Ovary (tissue), 9 donors: ENCODE results near the gene ABTB2. TPM values are rescaled to one million over a fixed set of nuclear protein-coding genes. Genes with fewer than 3 reads are reported as not detected.

Experiments
- DNase-seq, 5 donors: peaks; one replicate each; pipeline ENCODE4 v3.0.0-alpha.2; 2019 to 2020
- H3K27ac ChIP-seq, 2 donors: fragments of 200-600 bp; one replicate each; pipeline versions ENCODE4 v1.5.1 to v1.8.0; 2019 to 2022
- H3K27me3 ChIP-seq: fragments of 200-600 bp; one replicate; pipeline ENCODE4 v1.8.0; 2022
- H3K36me3 ChIP-seq: fragments of 200-600 bp; sonication (generic); one replicate; pipeline ENCODE4 v1.5.1; 2019
- H3K4me1 ChIP-seq: one replicate; pipeline ENCODE4 v1.8.1; 2013; ENCODE audit warnings: mild to moderate bottlenecking, moderate library complexity; ENCODE audit not compliant: insufficient read depth
- H3K4me3 ChIP-seq: fragments of 200-600 bp; sonication (generic); one replicate; pipeline ENCODE4 v1.5.1; 2017
- H3K9me3 ChIP-seq, 2 donors: fragments of 200-600 bp in 1 of 2; sonication (generic) in 1 of 2; one replicate each; pipeline versions ENCODE4 v1.5.1 to v1.8.1; 2013 to 2019; ENCODE audit warnings: mild to moderate bottlenecking in 1 of 2, moderate library complexity in 1 of 2
- CTCF ChIP-seq, 3 donors: fragments of 450-650 bp in 2 of 3; fragments of 200-600 bp in 1 of 3; IDR thresholded peaks; one replicate each; pipeline versions ENCODE4 v1.5.1 to v1.8.0; 2016 to 2022; ENCODE audit warnings: antibody characterized with exemption in 3 of 3, mild to moderate bottlenecking in 1 of 3
- EP300 ChIP-seq: sonication (generic); formaldehyde crosslinking; IDR thresholded peaks from one replicate; pipeline ENCODE4 v1.6.1; 2017; ENCODE audit warnings: antibody characterized with exemption
- POLR2A ChIP-seq: fragments of 450-650 bp; IDR thresholded peaks from one replicate; pipeline ENCODE4 v1.6.1; 2017; ENCODE audit warnings: antibody characterized with exemption, mild to moderate bottlenecking, moderate library complexity
- WGBS, 3 donors: extraction: QIAGEN DNeasy Blood & Tissue Kit in 1 of 3; methylation state at CpG; one replicate each; pipeline versions ENCODE4 v1.1.5 to v1.1.7; 2013 to 2017; 5-methylcytosine and 5-hydroxymethylcytosine counted together
- intact Hi-C, 4 donors: fragments of 100-400 bp; cut with DNase I; formaldehyde crosslinking; loops; one replicate each; pipeline versions ENCODE4 v1.11.0 to v1.15.1; 2022 to 2023
- polyA plus RNA-seq, 2 donors: library from polyadenylated mRNA; stranded (reverse); fragments of 200-250 nt in 1 of 2; fragments of 350-450 nt in 1 of 2; fragmentation: Illumina TruSeq in 1 of 2; extraction: RNeasy Lipid Tissue Mini Kit (QIAGEN cat#74804) in 1 of 2; gene quantifications; one replicate each; pipeline ENCODE4 v1.2.3, GENCODE V29; 2013 to 2014
- total RNA-seq, 7 donors: library from RNA; depleted of rRNA in 2 of 7; stranded (reverse); fragments of >200 nt in 2 of 7; fragmentation: NEBNext Ultra II Directional in 3 of 7; extraction: Animal tissue kit (Norgen Biotek cat#: 25700) in 3 of 7; gene quantifications; one replicate each; pipeline versions ENCODE4 v1.1.0 to v1.2.4, GENCODE V29; 2016 to 2023
- donor health status: DM: no; HTN: no; CAD: no; lungs with moderate emphysema.
- donor health status: DM: no; HTN: no; CAD: no.
- donor health status: Bipolar disorder and iron deficiency.
- donor health status: DM: yes; HTN: yes; CAD: no.
- donor health status: DM: no; HTN: no; CAD: no.
- donor health status: DM: yes; HTN: yes; CAD: no.

ABTB2 gene
- total and polyA plus RNA-seq, 9 donors = 1.2 to 7.2 (median 2.6) TPM

- no peak overlapping the region for H3K4me3 ChIP-seq
- H3K27me3 ChIP-seq = no peaks in the 10 kb centered on the region
- intact Hi-C loops = loop anchor here in 1 of 4 donors (10.0 kb wide), 1 partner anchor 52 kb away; no protein-coding TSS in a partner anchor
- DNase-seq = no peak
- H3K27ac ChIP-seq = no peak overlapping the region
- H3K9me3 ChIP-seq = no peaks in the 10 kb centered on the region
- H3K36me3 ChIP-seq = no peaks in the 10 kb centered on the region
- no peaks in the 10 kb centered on the region for H3K4me1 ChIP-seq
- TF ChIP-seq EP300 (no peak), CTCF (IDR thresholded peaks at IDR 0.05) (no peak), POLR2A (no peak)
- WGBS, 3 donors = 73 to 87% (median 76%) methylated on average over 3 of the region's 3 CpGs
These were observed 145.2 kb downstream of the ABTB2 start for GRCh38 chr11:34212566-34212965.

GRCh38 chr11:34209809-34210208 lies 148.0 kb downstream of the ABTB2 start:
- Histone ChIP-seq H3K27me3 (no peaks in the 10 kb centered on the region), H3K9me3 (no peaks in the 10 kb centered on the region), H3K27ac (no peak overlapping the region), H3K4me1 (peaks cover 3% of the 10 kb centered on the region), H3K36me3 (no peaks in the 10 kb centered on the region), H3K4me3 (no peak overlapping the region)
- WGBS, 3 donors = 68 to 93% (median 69%) methylated on average over 5 of the region's 5 CpGs
- TF ChIP-seq CTCF (IDR thresholded peaks at IDR 0.05) (no peak), EP300 (no peak), POLR2A (no peak)
- no peak for DNase-seq
- intact Hi-C loops = loop anchor here in 1 of 4 donors (10.0 kb wide), 1 partner anchor 55 kb away; no protein-coding TSS in a partner anchor

GRCh38 chr11:34208266-34209135 lies 149.3 kb downstream of the ABTB2 start:
- H3K27me3 ChIP-seq = no peaks in the 10 kb centered on the region
- H3K9me3 ChIP-seq = no peaks in the 10 kb centered on the region
- H3K36me3 ChIP-seq = no peaks in the 10 kb centered on the region
- intact Hi-C loops = no loop called here
- H3K4me3 ChIP-seq = no peak overlapping the region
- H3K27ac ChIP-seq = no peak overlapping the region
- WGBS, 3 donors = 84 to 90% (median 86%) methylated on average over 11 of the region's 11 CpGs
- peaks cover 6% of the 10 kb centered on the region for H3K4me1 ChIP-seq
- TF ChIP-seq POLR2A = no peak
- no peak for DNase-seq

GRCh38 chr11:34207487-34208180 lies 150.2 kb downstream of the ABTB2 start:
- Histone ChIP-seq H3K4me3 (no peak overlapping the region), H3K9me3 (no peaks in the 10 kb centered on the region), H3K27me3 (no peaks in the 10 kb centered on the region), H3K27ac (no peak overlapping the region), H3K36me3 (no peaks in the 10 kb centered on the region), H3K4me1 (peaks cover 9% of the 10 kb centered on the region)
- DNase-seq = no peak
- WGBS, 3 donors = 77 to 90% (median 85%) methylated on average over 5 of the region's 5 CpGs
- TF ChIP-seq EP300 (no peak), CTCF (IDR thresholded peaks at IDR 0.05) (no peak), POLR2A (no peak)
- intact Hi-C loops = no loop called here
